ENCODE results near the gene TMEM201. TPM values are rescaled to one million over a fixed set of nuclear protein-coding genes. Genes with fewer than 3 reads are reported as not detected.

TMEM201 gene
- total and polyA plus RNA-seq, 12 donors = 10.7 to 26.0 (median 18.2) TPM

- ATAC-seq (no peak), DNase-seq (no peak)
- H3K9me3 ChIP-seq = no peaks in the 10 kb centered on the region
- H3K4me1 ChIP-seq = peaks cover 0 to 8% (median 0%) of the 10 kb centered on the region in 9 donors
- H3K27me3 ChIP-seq = no peaks in the 10 kb centered on the region
- H3K36me3 ChIP-seq = peaks cover 0 to 85% (median 5%) of the 10 kb centered on the region in 9 donors
- no peak overlapping the region for H3K27ac ChIP-seq
- WGBS, 2 donors = 91% methylated on average over 2 of the region's 2 CpGs
- H3K4me3 ChIP-seq = no peak overlapping the region
- TF ChIP-seq CTCF (IDR thresholded peaks at IDR 0.05) = no peak
- intact Hi-C loops (cut with DNase I) = no loop called here
Observed at GRCh38 chr1:9580942-9581341, 7.8 kb upstream of the TMEM201 start.

GRCh38 chr1:9586147-9586766, 2.5 kb upstream of the TMEM201 start:
- no peak for TF ChIP-seq CTCF (IDR thresholded peaks at IDR 0.05)
- Histone ChIP-seq H3K4me1 (peaks cover 3 to 33% (median 21%) of the 10 kb centered on the region in 9 donors), H3K4me3 (no peak overlapping the region), H3K9me3 (no peaks in the 10 kb centered on the region), H3K36me3 (peaks cover 0 to 34% (median 0%) of the 10 kb centered on the region in 9 donors), H3K27me3 (no peaks in the 10 kb centered on the region), H3K27ac (no peak overlapping the region)
- intact Hi-C loops (cut with DNase I) = no loop called here
- no peak for DNase-seq
- ATAC-seq = no peak
- 90 to 97% methylated on average over 3 of the region's 3 CpGs for WGBS, 2 donors

GRCh38 chr1:9589144-9589718, 520 bp downstream of the TMEM201 start:
- ATAC-seq = no peak
- no peak for TF ChIP-seq CTCF (IDR thresholded peaks at IDR 0.05)
- H3K27me3 ChIP-seq = no peaks in the 10 kb centered on the region
- H3K4me3 ChIP-seq = peak overlapping the region; percentile 63 to 96 (median 73)
- H3K9me3 ChIP-seq = no peaks in the 10 kb centered on the region
- intact Hi-C loops (cut with DNase I) = loop anchor here in 1 of 10 donors (2.0 kb wide), 1 partner anchor 50 kb away; the partner anchor contains the start of gene SLC25A33
- peaks cover 26 to 56% (median 51%) of the 10 kb centered on the region in 9 donors for H3K4me1 ChIP-seq
- WGBS, 2 donors = 0 to 2% methylated on average over 61 to 63 of the region's 63 CpGs
- peak overlapping the region in 9 of 10 donors; percentile 7 to 78 (median 62) for H3K27ac ChIP-seq
- no peak for DNase-seq
- H3K36me3 ChIP-seq = peaks cover 0 to 4% (median 0%) of the 10 kb centered on the region in 9 donors

GRCh38 chr1:9589719-9590157, 1.0 kb downstream of the TMEM201 start:
- 23 to 29% methylated on average over 6 of the region's 6 CpGs for WGBS, 2 donors
- H3K27me3 ChIP-seq = no peaks in the 10 kb centered on the region
- intact Hi-C loops (cut with DNase I) = loop anchor here in 1 of 10 donors (2.0 kb wide), 1 partner anchor 51 kb away; the partner anchor contains the start of gene SLC25A33
- ATAC-seq (no peak), DNase-seq (no peak)
- peak overlapping the region; percentile 63 to 96 (median 73) for H3K4me3 ChIP-seq
- H3K4me1 ChIP-seq = peaks cover 26 to 61% (median 53%) of the 10 kb centered on the region in 9 donors
- H3K27ac ChIP-seq = peak overlapping the region in 6 of 10 donors; percentile 7 to 71 (median 60)
- TF ChIP-seq CTCF (IDR thresholded peaks at IDR 0.05) = no peak
- H3K9me3 ChIP-seq = no peaks in the 10 kb centered on the region
- H3K36me3 ChIP-seq = no peaks in the 10 kb centered on the region
